Mucosa of stomach (tissue), 1 donor: Measurements from ENCODE around the gene BHLHE23.

Experiments used
- H3K27me3 ChIP-seq: one replicate; pipeline ENCODE4 v1.7.0; 2013; ENCODE audit warnings: mild to moderate bottlenecking, low read length; ENCODE audit not compliant: control insufficient read depth, insufficient read depth
- H3K36me3 ChIP-seq: one replicate; pipeline ENCODE4 v1.7.0; 2013; ENCODE audit warnings: low read length; ENCODE audit not compliant: control insufficient read depth, insufficient read depth
- H3K4me1 ChIP-seq: one replicate; pipeline ENCODE4 v1.7.0; 2013; ENCODE audit warnings: mild to moderate bottlenecking, low read length; ENCODE audit not compliant: control insufficient read depth, insufficient read depth
- H3K4me3 ChIP-seq: one replicate; pipeline ENCODE4 v1.7.0; 2013; ENCODE audit warnings: low read length
- H3K9ac ChIP-seq: one replicate; pipeline ENCODE4 v1.7.0; 2013; ENCODE audit warnings: mild to moderate bottlenecking, low read length, moderate library complexity
- H3K9me3 ChIP-seq: one replicate; pipeline ENCODE4 v1.7.0; 2013; ENCODE audit warnings: mild to moderate bottlenecking, low read length, moderate library complexity; ENCODE audit not compliant: control insufficient read depth
- donor health status: Pancreatic carcinoma.

Gene BHLHE23

GRCh38 chr20:63027221-63027921 is 20.6 kb upstream of the BHLHE23 start:
- peaks cover 68% of the 10 kb centered on the region for H3K27me3 ChIP-seq
- no peak overlapping the region for H3K9ac ChIP-seq
- H3K4me1 ChIP-seq, result no peaks in the 10 kb centered on the region
- H3K9me3 ChIP-seq, result no peaks in the 10 kb centered on the region
- H3K4me3 ChIP-seq, result no peak overlapping the region
- no peaks in the 10 kb centered on the region for H3K36me3 ChIP-seq

- no peaks in the 10 kb centered on the region for H3K36me3 ChIP-seq
- peaks cover 64% of the 10 kb centered on the region for H3K27me3 ChIP-seq
- no peaks in the 10 kb centered on the region for H3K4me1 ChIP-seq
- no peaks in the 10 kb centered on the region for H3K9me3 ChIP-seq
- no peak overlapping the region for H3K9ac ChIP-seq
- no peak overlapping the region for H3K4me3 ChIP-seq
These were observed 19.9 kb upstream of the BHLHE23 start for GRCh38 chr20:63026582-63027165.

DNA sequence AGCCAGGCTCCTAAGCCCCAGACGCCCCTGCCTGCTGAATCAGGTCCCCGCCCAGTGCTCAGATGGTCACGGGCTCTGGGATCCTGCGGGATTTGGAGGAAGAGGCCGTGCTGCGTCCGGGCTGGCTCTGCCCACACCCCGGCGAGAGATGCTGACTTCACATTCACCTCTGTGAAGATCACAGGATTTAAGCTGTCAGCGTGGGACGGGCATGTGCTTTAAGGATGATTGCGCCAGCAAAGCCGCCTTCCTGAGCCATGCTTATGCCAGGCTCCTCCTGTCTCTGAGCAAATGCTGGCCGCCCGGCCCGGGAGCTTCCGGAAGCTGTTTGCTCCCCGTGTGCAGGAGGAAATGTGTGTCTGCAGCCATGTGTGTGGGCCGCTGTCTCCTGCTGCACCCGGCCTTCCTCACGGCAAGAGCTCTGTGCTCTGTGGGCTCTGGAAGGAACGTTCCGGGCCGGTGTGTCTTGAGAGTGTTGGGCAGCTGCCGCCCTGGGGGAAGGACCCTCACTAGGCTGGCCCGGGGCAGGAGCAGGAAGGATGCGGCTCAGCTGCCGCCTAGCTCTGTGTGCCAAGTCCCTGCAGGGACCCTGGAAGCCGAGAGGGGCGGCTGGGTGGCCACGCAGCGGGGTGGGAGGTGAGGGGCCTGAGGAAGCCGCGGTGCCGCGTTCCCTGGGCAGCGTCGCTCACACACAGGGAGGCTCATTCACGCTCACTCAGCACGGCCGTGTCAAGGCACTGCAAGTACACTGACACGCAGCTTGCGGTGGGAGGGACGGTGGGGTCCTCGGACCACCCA is 19.0 kb upstream of the BHLHE23 start:
- Histone ChIP-seq H3K9ac (no peak overlapping the region), H3K4me1 (no peaks in the 10 kb centered on the region), H3K9me3 (no peaks in the 10 kb centered on the region), H3K4me3 (no peak overlapping the region), H3K36me3 (no peaks in the 10 kb centered on the region), H3K27me3 (peaks cover 64% of the 10 kb centered on the region)

DNA sequence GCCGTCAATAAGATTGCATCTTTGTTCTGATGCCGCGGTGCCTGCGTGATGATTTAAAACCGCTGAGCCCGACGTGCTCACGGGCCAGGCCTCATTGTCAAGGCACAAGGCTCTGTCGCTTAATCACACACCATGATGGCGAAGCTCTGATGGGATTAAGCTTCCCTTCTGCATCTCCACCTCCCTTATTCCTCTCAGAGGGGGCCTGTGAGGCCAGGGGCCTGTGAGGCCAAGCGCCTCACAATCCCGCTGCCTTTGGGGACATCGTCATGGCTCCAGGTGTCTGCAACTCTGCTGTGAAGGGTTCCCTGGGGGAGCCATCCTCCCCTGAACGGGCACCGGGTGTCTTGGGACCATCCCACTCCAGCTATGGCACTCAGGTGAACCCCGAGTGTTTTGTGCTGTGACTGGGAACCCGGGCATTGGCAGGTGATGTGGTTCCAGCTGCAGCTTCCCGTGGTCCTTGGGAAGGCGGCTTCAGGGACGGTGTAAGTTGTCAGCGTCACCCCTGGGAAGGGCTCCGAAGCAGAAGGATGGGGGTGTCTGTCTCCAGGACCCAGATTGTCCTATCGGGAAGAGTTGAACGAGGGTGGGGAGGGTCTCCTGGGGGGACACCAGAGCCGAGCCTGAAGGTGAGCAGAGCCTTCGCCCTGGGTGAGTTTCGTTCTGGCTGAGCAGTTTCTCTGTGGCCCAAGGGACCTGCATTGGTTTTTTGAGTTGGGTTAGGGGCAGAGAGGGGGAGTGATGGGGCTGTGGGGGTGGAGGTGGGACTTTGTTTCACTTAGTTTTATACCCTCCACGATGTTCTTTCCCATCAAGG is 18.0 kb upstream of the BHLHE23 start:
- peaks cover 56% of the 10 kb centered on the region for H3K27me3 ChIP-seq
- no peak overlapping the region for H3K9ac ChIP-seq
- H3K4me3 ChIP-seq, result no peak overlapping the region

GRCh38 chr20:63023936-63024571 is 17.3 kb upstream of the BHLHE23 start:
- H3K36me3 ChIP-seq, result no peaks in the 10 kb centered on the region
- no peak overlapping the region for H3K9ac ChIP-seq
- peaks cover 50% of the 10 kb centered on the region for H3K27me3 ChIP-seq
- H3K9me3 ChIP-seq, result no peaks in the 10 kb centered on the region
- no peaks in the 10 kb centered on the region for H3K4me1 ChIP-seq
- H3K4me3 ChIP-seq, result no peak overlapping the region

More for the DNA sequence above, 18.0 kb upstream of the BHLHE23 start:
- Histone ChIP-seq H3K9me3 (no peaks in the 10 kb centered on the region), H3K36me3 (no peaks in the 10 kb centered on the region), H3K4me1 (no peaks in the 10 kb centered on the region)

DNA sequence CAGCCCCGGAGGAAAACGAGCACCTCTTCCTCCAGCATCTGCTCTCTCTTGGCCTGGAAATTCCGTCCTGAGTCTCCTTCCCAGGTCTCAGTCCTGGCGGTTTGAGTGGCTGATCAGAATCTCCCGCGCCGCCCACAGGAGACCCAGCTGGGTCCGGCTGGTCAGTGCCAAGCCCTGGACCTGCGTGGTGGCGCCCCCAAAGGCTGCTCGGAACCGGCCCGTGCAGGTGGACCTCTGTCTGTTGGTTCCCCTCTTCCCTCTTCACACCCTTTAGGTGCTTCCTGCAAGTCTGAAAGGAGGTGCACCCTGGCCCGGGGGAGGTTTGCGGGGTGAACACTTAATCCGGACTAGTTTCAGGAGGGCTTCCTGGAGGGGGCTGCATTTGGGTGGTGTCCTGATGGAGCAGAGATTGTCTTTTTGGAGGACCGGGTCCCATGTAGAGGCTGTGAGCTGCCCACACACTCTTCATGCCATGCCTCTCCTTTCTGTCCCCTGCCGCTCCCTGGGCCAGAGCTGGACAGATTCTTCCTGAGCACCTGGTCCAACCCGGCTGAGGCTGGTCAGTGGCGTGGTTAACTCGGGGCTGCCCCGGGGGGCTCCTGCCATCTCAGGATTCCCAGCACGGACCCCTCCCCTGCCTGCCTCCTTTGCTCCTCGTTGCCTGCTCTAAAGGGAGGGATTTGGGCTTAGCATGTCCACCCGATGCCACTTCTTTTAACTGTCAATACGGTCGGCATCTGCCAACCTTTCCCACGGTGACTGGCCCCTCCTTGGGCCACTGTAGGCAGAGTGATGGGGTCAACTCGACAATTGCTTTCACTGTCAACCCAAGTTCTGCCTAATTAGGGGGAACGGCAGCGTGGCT is 16.5 kb upstream of the BHLHE23 start:
- Histone ChIP-seq H3K4me3 (no peak overlapping the region), H3K9ac (no peak overlapping the region), H3K36me3 (no peaks in the 10 kb centered on the region), H3K27me3 (peaks cover 47% of the 10 kb centered on the region), H3K4me1 (no peaks in the 10 kb centered on the region), H3K9me3 (no peaks in the 10 kb centered on the region)

DNA sequence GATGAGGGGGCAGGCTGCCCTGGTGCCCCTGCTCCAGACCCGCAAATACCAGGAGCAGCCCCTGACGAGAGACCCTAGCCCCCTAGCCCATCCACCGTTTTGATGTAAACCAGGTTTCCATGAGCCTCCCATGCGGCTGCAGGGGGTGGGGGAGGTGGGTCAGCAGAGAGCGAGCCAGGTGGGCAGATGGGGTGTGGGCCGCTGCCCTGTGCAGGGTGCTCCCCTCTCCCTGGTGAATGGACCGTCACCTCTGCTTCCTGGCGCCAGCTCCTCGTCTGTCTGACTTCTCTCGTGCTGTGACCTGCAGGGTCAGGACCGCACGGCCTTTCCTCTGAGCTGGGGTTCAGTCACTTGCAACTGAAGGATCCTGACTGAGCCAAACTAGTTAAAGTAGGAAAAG is 15.7 kb upstream of the BHLHE23 start:
- Histone ChIP-seq H3K27me3 (peaks cover 44% of the 10 kb centered on the region), H3K4me1 (no peaks in the 10 kb centered on the region), H3K36me3 (no peaks in the 10 kb centered on the region), H3K4me3 (no peak overlapping the region), H3K9me3 (no peaks in the 10 kb centered on the region), H3K9ac (no peak overlapping the region)

DNA sequence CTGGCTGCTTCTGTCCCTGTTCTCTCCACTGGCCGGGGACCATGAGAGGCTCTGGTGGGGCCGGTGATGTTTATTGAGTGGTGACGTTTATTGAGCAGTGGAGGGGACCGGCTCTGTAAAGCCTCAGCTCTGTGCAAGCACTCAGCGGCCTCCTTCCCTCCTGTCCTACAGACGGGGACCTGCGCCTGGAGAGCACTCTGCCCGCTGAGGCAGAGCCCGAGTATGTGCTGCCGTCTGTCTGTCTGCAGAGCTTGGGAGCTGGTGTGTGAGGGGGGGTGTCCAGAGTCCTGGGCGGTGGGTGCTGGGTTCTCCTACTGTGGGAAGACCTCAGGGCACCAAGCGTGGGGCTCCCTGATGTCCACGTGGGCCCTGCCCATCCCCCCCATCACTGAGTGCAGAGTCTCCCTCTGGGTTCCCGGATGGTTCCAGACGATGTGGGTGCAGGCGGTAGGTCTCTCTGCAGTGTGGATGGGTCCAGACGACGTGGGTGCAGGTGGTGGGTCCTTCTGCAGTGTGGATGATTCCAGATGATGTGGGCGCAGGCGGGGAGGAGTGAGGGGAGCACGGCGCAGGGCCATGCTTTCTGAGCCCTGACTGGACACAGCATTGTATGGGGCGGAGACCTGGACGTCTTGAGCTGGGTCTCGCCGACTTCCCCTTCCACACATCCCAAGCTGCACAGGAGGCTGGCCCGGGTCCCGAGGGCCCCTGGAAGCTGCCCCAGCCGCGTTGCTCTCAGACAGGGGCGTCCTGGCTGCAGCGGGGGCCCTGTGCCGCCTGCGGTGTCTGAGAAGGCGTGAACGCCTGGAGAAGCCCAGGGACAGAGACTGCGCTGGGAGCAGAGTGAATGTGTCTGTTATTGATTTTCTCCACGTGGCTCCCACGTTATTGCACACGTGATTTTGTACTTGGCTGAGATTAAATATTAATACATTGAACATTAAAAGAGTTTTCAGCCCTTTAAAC is 14.9 kb upstream of the BHLHE23 start:
- Histone ChIP-seq H3K36me3 (no peaks in the 10 kb centered on the region), H3K27me3 (peaks cover 47% of the 10 kb centered on the region), H3K4me3 (no peak overlapping the region), H3K9ac (no peak overlapping the region), H3K9me3 (no peaks in the 10 kb centered on the region), H3K4me1 (no peaks in the 10 kb centered on the region)

GRCh38 chr20:63020681-63021080 is 13.9 kb upstream of the BHLHE23 start:
- Histone ChIP-seq H3K4me3 (no peak overlapping the region), H3K27me3 (peaks cover 45% of the 10 kb centered on the region), H3K9ac (no peak overlapping the region)

GRCh38 chr20:63017826-63018411 is 11.2 kb upstream of the BHLHE23 start:
- no peaks in the 10 kb centered on the region for H3K9me3 ChIP-seq
- H3K36me3 ChIP-seq, result no peaks in the 10 kb centered on the region
- no peaks in the 10 kb centered on the region for H3K4me1 ChIP-seq
- H3K27me3 ChIP-seq, result peaks cover 51% of the 10 kb centered on the region
- no peak overlapping the region for H3K9ac ChIP-seq
- H3K4me3 ChIP-seq, result no peak overlapping the region

More at GRCh38 chr20:63020681-63021080, 13.9 kb upstream of the BHLHE23 start:
- Histone ChIP-seq H3K36me3 (no peaks in the 10 kb centered on the region), H3K9me3 (no peaks in the 10 kb centered on the region), H3K4me1 (no peaks in the 10 kb centered on the region)
